Measurements from ENCODE around the gene LYPD8.

Gene LYPD8

DNA sequence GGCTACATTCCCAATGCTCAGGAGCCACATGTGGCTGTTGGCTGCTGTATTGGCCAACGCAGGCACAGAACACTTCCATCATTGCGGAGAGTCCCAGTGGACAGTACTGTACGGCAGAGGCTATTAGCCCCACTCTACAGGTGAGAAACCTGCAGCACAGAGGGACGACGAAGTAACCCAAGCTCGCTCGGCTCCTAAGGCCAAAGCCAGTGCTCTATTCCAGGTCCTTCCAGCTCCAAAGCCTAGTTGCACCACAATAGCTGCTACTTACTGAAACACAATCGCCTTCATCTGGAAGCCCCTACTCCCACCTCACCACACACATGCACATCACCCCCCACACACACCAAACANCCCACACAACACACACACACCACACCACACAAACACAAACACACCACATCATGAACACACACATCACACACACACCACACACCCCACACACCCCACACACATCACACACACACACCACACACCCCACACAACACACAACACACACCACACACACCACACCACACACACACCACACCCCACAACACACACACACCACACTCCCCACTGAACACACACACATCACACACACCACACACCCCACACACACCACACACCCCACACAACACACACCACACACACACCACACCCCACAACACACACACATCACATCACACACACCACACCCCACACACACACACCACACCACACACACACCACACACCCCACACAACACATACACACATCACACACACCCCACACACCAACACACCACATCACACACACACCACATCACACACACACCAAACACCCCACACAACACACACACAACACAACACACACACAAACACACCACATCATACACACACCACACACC, 3.2 kb downstream of the LYPD8 start:
- Histone ChIP-seq H3K9me3 (no peaks in the 10 kb centered on the region), H3K4me1 (no peaks in the 10 kb centered on the region), H3K4me3 (no peak overlapping the region), H3K27me3 (ENCODE audit: low read depth) (no peaks in the 10 kb centered on the region), H3K36me3 (replicated peaks) (no peaks in the 10 kb centered on the region)
- peak in 1 of 2 experiments; percentile 30 for DNase-seq (ENCODE audit: low spot score in 2 of 2)
- in situ Hi-C loops (cut with MboI; ENCODE audit: low sequenced_read_pairs): no loop called here

DNA sequence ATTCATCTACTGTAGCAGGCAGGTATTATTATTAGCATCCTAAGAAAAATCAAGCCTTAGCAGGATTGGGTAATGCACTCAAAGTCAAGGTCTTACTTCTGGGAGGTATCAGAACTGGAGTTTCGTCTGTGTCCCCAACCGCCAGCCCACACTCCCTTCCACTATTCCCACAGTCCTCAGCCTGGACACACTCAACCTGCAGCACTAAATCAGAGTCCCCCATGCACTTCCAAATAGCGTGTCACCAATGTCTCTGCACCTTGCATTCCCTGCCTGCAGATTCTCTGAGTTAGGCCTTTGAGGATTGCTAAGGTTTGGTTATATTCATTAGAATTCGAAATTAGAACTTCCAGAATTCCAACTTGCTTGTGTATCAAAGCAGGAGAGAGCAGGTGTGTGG, 3.9 kb downstream of the LYPD8 start:
- no peaks in the 10 kb centered on the region for H3K9me3 ChIP-seq
- in situ Hi-C loops (cut with MboI; ENCODE audit: low sequenced_read_pairs): no loop called here
- no peak for DNase-seq (ENCODE audit: low spot score in 2 of 2)

DNA sequence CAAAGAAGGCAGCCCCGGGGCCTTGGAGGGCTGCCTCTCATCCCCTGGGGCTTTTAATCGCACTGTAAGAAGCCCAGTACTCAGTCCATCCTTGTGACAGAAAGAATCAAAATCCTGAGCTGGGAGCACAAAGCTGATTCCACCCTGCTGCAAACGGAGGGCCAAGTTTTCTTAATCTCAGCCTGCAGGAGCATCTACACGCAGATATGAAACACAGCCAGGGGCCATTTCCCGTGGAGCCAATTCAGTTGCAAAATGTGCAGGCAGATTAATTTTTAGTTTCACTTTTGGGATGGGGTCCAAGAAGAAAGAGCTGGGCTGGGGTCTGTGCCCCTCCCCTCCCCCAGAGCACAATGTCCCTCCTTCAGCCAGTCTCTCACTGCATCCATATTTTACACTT, 4.4 kb downstream of the LYPD8 start:
- Histone ChIP-seq H3K4me1 (no peaks in the 10 kb centered on the region), H3K4me3 (no peak overlapping the region), H3K27me3 (ENCODE audit: low read depth) (no peaks in the 10 kb centered on the region), H3K36me3 (replicated peaks) (no peaks in the 10 kb centered on the region), H3K9me3 (no peaks in the 10 kb centered on the region)
- DNase-seq (ENCODE audit: low spot score in 2 of 2): no peak
- in situ Hi-C loops (cut with MboI; ENCODE audit: low sequenced_read_pairs): no loop called here

More for the DNA sequence above, 3.9 kb downstream of the LYPD8 start:
- Histone ChIP-seq H3K4me1 (no peaks in the 10 kb centered on the region), H3K27me3 (ENCODE audit: low read depth) (no peaks in the 10 kb centered on the region), H3K36me3 (replicated peaks) (no peaks in the 10 kb centered on the region), H3K4me3 (no peak overlapping the region)

DNA sequence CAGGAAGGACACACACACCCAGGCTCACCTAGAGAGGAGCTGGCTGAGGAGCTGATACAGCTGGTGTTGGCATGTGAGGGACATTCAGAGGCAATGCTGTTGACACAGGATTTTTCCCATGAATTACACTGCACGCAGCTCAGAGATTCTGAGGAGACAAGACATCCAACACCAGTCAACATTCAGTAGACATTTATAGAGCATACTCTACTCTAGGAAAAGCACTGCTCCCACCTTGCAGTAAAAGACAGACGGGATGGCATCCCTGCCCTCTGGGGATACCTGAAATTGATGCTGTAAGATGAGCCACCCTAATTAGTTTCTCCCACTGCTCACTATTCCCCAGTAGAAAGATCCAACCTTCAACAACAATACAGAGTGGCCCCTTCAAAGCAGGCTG, 5.1 kb downstream of the LYPD8 start:
- in situ Hi-C loops (cut with MboI; ENCODE audit: low sequenced_read_pairs): no loop called here
- no peak for DNase-seq (ENCODE audit: low spot score in 2 of 2)
- Histone ChIP-seq H3K36me3 (replicated peaks) (no peaks in the 10 kb centered on the region), H3K27me3 (ENCODE audit: low read depth) (no peaks in the 10 kb centered on the region), H3K4me3 (no peak overlapping the region), H3K9me3 (no peaks in the 10 kb centered on the region), H3K4me1 (no peaks in the 10 kb centered on the region)

DNA sequence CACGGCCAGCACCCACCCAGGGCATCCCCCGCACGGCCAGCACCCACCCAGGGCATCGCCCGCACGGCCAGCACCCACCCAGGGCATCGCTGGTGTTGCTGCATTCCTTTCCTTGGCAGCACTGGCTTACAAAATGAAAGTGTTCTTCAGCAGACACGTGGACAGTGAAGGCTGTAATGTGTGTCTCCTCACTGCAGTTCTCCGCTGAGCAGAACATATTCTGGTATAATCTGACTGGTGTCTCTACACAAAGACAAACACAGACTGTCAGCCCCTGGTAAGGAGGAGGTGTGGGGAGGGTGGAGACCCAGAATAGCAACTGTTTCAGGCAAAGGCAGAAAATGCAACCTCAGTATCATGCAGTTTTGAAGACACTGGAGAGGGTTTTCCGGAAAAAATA, 7.3 kb downstream of the LYPD8 start:
- Histone ChIP-seq H3K4me3 (no peak overlapping the region), H3K9me3 (no peaks in the 10 kb centered on the region), H3K27me3 (ENCODE audit: low read depth) (no peaks in the 10 kb centered on the region), H3K36me3 (replicated peaks) (no peaks in the 10 kb centered on the region), H3K4me1 (no peaks in the 10 kb centered on the region)
- in situ Hi-C loops (cut with MboI; ENCODE audit: low sequenced_read_pairs): no loop called here
- no peak for DNase-seq (ENCODE audit: low spot score in 2 of 2)

DNA sequence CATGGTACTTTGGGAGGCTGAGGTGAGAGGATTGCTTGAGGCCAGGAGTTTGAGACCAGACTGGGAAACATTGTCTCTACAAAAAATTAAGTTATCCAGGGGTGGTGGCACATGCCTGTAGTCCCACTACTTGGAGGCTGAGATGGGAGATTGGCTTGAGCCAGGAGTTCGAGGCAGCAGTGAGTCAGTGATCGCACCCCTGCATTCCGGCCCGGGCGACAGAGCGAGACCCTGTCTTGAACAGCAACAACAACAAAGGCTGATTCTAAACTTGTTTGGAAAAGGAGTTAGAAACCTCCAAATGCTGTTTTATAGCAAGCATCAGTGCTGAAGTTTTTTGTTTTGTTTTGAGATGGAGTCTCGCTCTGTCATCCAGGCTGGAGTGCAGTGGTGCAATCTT, 14.7 kb downstream of the LYPD8 start:
- Histone ChIP-seq H3K4me1 (no peaks in the 10 kb centered on the region), H3K4me3 (no peak overlapping the region), H3K36me3 (replicated peaks) (no peaks in the 10 kb centered on the region), H3K9me3 (no peaks in the 10 kb centered on the region), H3K27me3 (ENCODE audit: low read depth) (no peaks in the 10 kb centered on the region)
- in situ Hi-C loops (cut with MboI; ENCODE audit: low sequenced_read_pairs): no loop called here
- no peak for DNase-seq (ENCODE audit: low spot score in 2 of 2)

DNA sequence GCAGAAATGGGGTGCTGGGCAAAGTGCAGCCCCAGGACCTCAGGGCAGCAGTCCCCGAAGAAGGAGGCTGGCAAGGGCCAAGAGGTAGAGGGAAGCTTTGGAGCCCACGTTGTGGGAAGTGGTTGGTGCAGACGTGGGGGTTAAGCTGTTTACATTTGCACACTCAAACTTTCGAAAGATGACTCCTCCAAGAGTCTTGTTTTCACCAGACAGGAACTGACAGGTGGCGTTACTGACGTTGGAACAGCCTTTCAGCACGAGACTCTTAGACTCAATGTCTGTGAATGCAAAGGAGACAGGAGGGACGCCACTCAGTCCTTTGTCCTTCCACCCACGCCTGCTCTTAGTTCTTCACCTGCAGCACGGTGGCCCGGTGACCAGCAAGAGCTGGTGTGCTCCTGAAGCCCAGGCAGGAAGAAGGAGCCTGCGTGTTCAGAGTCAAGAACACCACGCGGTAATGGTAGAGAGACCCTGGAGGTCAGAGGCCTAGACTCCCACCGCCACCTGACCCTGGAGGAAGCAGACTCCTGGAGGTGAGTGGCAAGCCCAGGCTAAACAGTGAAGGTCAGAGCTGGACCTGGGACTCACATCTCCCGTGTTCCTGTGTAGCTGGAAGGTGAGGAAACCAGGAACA, 15.9 kb downstream of the LYPD8 start:
- no peaks in the 10 kb centered on the region for H3K9me3 ChIP-seq
- DNase-seq (ENCODE audit: low spot score in 2 of 2): no peak
- H3K4me1 ChIP-seq: no peaks in the 10 kb centered on the region
- H3K36me3 ChIP-seq (replicated peaks): no peaks in the 10 kb centered on the region
- H3K4me3 ChIP-seq: no peak overlapping the region
- in situ Hi-C loops (cut with MboI; ENCODE audit: low sequenced_read_pairs): no loop called here
- no peaks in the 10 kb centered on the region for H3K27me3 ChIP-seq (ENCODE audit: low read depth)

DNA sequence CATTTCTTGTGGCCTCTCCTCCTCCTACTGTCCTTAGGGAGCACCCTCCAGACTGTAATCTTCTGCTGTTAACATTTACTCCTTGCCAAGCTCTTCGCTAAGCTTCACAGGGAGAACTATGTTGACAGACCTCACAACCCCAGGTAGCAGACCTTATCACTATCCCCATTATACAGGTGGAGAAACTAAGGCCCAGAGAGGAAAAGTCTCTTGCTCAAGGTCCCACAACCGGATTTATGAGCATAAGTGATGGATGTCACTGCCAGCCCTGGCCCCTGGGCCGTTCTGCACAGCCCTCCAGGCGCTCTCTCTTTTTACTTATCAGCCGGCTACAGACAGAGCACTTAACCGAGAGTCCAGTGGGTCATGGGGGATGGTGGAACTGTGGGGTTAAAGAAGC, 18.1 kb downstream of the LYPD8 start:
- Histone ChIP-seq H3K4me1 (no peaks in the 10 kb centered on the region), H3K27me3 (ENCODE audit: low read depth) (no peaks in the 10 kb centered on the region), H3K9me3 (no peaks in the 10 kb centered on the region), H3K36me3 (replicated peaks) (no peaks in the 10 kb centered on the region), H3K4me3 (no peak overlapping the region)
- in situ Hi-C loops (cut with MboI; ENCODE audit: low sequenced_read_pairs): no loop called here
- no peak for DNase-seq (ENCODE audit: low spot score in 2 of 2)

DNA sequence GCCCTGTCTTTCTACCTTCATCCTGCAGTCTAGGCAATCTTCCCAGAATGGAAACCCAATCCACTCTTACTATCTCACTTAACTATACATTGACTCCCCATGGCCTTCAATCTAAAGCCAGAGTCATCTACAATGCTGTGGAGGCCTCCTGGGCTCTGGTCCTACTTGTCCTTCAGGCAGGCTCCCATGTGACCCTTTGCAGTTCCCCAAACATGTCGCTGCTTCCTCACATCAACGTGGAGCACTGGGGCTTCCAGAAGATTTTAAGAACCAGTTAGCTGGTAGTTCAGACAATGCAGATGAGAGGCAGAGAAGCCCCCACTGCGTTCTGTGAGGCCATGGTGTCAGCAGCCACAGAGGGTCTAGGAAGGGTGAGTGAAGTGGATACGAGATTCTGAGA, 18.6 kb downstream of the LYPD8 start:
- Histone ChIP-seq H3K4me3 (no peak overlapping the region), H3K9me3 (no peaks in the 10 kb centered on the region), H3K36me3 (replicated peaks) (no peaks in the 10 kb centered on the region), H3K4me1 (no peaks in the 10 kb centered on the region), H3K27me3 (ENCODE audit: low read depth) (no peaks in the 10 kb centered on the region)
- in situ Hi-C loops (cut with MboI; ENCODE audit: low sequenced_read_pairs): no loop called here
- DNase-seq (ENCODE audit: low spot score in 2 of 2): no peak

DNA sequence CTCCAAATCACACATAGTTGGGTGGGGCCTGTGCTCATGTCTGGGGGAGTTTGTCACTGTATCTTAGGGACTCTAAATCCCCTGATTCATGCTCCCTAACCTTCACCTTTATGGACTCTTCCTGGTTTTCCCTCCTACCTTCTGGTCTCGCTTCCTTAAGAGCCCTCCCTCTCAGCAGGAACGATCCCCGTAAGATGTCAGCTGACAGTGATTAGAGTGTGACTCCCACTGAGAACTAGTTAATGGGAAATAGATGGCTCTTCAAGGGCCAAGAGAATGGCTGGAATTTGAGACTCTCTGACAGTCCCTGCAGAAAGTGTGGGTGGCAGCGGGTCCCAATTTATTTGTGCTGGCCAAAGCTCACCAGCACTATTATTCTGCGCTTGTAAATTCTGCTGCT, 22.0 kb downstream of the LYPD8 start:
- DNase-seq (ENCODE audit: low spot score in 2 of 2): no peak
- Histone ChIP-seq H3K9me3 (no peaks in the 10 kb centered on the region), H3K27me3 (ENCODE audit: low read depth) (no peaks in the 10 kb centered on the region), H3K36me3 (replicated peaks) (no peaks in the 10 kb centered on the region), H3K4me3 (no peak overlapping the region), H3K4me1 (no peaks in the 10 kb centered on the region)
- in situ Hi-C loops (cut with MboI; ENCODE audit: low sequenced_read_pairs): no loop called here

DNA sequence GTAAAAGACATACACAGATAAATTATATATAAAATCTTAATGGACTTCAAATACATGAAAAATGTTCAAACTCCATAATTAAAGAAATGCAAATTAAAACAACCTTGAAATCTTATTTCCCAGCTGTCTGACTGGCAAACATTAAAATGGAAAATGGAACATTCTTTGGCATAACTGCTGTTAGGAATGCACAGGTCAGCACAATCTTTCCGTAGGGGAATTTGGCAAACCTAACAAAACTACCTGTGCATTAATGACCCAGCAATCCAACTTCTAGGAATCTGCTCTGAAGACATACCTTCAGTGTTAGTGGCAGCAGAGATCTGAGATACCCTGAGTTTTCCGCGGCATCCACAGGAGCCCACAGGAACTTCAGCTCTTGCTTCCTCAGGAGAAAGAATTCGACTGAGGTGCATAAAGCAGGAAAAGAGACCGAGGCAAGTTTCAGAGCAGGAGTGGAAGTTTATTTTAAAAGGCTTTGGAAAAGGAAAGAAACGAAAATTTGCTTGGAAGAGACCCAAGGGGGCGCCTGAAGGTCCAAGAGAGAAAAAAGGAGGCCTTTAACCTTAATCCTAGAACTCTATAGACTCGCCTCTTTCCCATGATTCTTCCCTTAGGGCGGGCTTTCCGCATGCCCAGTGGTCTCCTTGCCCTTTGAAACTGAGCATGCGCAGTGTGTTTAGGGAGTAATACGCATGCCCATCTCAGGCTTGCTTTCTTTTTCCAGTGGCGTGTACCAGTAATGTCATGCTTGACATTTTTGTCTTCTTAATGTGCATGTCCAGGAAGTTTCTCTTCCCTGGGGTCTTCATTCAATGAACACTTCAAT, 24.8 kb downstream of the LYPD8 start:
- H3K36me3 ChIP-seq (replicated peaks): no peaks in the 10 kb centered on the region
- no peak overlapping the region for H3K4me3 ChIP-seq
- H3K27me3 ChIP-seq (ENCODE audit: low read depth): no peaks in the 10 kb centered on the region
- H3K9me3 ChIP-seq: no peaks in the 10 kb centered on the region
- in situ Hi-C loops (cut with MboI; ENCODE audit: low sequenced_read_pairs): no loop called here
- DNase-seq (ENCODE audit: low spot score in 2 of 2): no peak
- no peaks in the 10 kb centered on the region for H3K4me1 ChIP-seq

DNA sequence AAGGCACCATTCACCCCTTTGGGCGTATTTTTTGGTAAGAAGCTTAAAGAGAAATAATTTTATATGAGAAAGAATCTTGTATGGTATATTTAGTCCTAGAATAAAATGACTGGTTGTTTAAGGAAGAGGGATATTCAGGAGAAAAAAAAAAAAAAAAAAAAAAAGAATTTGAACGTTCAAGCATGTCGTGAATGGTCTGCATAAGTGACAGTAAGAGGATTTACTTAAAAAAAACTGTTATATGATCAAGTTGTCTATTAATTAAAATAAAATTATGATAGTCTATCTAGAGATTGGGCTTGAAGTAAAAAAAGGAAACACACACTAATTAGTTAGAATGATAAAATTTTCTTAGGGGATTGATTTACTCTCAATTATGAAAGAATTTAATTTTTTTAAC, 41.3 kb downstream of the LYPD8 start:
- no peak for DNase-seq (ENCODE audit: low spot score in 2 of 2)
- in situ Hi-C loops (cut with MboI; ENCODE audit: low sequenced_read_pairs): no loop called here
- H3K4me3 ChIP-seq: no peak overlapping the region
- H3K27me3 ChIP-seq (ENCODE audit: low read depth): no peaks in the 10 kb centered on the region
- H3K36me3 ChIP-seq (replicated peaks): no peaks in the 10 kb centered on the region
- no peaks in the 10 kb centered on the region for H3K4me1 ChIP-seq
- peaks cover 8% of the 10 kb centered on the region for H3K9me3 ChIP-seq

DNA sequence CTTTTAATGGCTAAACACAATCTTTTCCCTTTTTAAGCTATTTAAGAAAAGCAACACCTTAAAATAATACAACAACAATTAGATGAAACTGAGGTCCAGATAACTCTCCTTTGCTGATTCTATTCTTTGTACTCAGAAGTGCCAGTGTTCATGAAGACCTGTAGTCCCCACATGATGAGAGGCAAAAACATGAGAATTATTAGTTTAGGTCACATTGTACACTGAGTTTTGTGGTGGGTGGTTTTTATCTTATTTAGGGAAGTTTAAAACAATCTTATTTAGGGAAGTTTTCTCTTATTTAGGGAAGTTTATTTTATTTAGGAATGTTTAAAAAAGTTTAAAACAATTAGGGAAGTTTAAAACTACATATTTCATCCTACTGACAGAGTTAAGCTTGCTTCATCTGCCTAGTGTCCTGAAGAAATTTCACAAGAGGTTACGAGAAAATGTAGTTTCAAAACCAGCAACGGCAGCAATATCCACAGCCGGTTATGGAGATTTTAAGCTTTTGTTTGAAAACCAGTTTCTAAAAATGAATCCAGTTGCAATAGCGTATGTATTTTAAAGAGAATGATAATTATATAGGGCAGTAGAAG, 45.2 kb downstream of the LYPD8 start:
- Histone ChIP-seq H3K9me3 (peaks cover 8% of the 10 kb centered on the region), H3K27me3 (ENCODE audit: low read depth) (no peaks in the 10 kb centered on the region), H3K36me3 (replicated peaks) (no peaks in the 10 kb centered on the region)

DNA sequence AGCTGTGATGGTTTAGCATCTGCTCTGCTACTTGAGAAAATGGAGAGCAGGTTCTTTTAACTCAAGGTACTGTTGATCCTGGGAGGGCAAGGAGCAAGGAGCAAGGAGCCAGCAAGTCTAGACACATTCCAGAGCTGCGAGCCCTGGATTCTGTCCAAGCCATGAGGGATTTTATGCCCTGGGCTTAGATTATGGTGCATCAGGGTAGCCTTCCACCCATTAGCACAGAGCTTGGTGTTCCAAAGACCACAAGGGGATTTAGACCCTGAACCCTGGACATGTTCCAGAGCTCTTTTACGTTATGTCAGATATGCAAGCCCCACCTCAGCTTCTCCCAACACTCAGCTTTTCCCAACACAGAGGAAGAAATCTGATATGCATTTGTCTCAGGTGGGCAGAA, 51.0 kb downstream of the LYPD8 start:
- H3K9me3 ChIP-seq: no peaks in the 10 kb centered on the region

More for the DNA sequence above, 45.2 kb downstream of the LYPD8 start:
- no peak overlapping the region for H3K4me3 ChIP-seq
- H3K4me1 ChIP-seq: no peaks in the 10 kb centered on the region
- in situ Hi-C loops (cut with MboI; ENCODE audit: low sequenced_read_pairs): no loop called here
- no peak for DNase-seq (ENCODE audit: low spot score in 2 of 2)

More for the DNA sequence above, 51.0 kb downstream of the LYPD8 start:
- H3K27me3 ChIP-seq (ENCODE audit: low read depth): no peaks in the 10 kb centered on the region
- in situ Hi-C loops (cut with MboI; ENCODE audit: low sequenced_read_pairs): no loop called here
- no peaks in the 10 kb centered on the region for H3K36me3 ChIP-seq (replicated peaks)
- H3K4me3 ChIP-seq: no peak overlapping the region
- no peaks in the 10 kb centered on the region for H3K4me1 ChIP-seq
- no peak for DNase-seq (ENCODE audit: low spot score in 2 of 2)

All from HAP-1 (cell line).